GM21825 (cell line): ENCODE results near the gene CDK12.

Experiments used
- ATAC-seq: cut with Tn5 transposase; IDR thresholded peaks from one replicate; pipeline ENCODE4 v1.9.1; 2021; ENCODE audit warnings: mild to moderate bottlenecking, moderate library complexity; ENCODE audit not compliant: unreplicated experiment

CDK12 gene

DNA sequence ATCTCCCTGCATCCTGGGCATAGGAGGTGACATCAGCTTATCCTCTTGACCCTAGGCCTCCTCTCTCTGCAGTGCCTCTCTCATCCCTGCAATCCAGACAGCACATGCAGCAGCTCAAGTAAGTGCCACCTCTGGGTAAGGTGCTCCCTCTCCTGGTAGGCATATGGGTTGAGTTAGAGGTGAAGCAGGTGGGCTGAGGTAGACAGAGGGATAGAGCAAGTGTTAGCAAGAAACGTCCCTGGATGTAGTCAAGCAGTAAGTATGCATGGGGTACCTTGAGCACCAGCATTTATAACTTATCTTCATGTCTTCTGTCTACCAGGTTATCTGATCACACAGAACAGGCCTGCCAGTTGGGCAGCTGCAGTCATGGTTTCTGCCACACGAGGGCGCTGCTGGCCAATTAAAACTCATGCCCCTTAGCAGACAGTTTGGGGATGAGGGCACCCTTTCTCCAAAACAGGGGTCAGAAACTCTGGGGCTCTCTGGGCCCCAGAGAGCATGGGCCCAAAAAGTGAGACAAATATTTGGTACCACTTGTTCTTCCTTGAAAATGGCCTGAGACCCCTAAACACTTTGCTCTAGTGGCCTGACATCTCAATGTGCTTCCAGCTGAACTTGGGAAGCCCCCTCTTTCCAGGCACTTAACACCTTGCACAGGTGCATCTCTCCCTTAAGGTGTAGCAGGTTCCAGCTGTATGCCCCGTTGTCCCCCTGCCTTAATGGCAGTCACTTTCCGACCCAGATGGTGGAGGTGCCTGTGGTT lies 86.6 kb downstream of the CDK12 start:
- ATAC-seq = no peak

DNA sequence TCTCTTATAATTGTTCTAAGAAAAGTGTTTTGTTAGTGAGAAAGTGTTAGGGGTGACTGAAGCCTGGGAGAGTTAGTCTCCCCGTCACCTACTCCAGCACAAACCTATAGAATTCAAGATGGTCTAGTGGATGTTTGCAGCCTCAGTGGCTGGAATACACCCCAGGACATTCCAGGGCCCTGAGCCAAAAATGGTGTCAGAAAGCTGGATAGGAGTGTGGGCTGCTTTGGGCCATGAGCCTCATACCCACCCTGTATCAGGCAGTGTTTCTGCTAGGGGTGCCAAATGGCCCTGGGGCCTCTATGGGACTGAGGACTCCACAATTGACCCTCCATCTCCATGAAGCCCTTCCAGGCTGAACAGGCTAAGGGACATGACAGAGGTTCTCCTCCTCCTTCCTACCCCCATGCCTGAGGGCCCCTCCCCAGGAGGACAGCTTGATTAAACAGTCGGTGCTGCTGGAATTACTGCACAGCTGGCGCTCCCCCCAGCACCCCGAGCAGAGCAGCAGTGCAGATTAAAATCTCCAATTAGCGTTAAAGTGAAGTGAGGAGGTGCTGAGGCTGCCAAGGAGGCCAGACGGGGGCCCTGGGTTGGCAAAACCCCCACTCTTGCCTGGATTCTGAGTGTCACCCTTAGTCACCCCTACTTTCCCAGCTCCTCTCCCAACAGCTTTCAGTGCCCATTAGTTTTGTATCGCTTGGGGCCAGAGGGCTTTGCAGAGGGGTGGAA lies 87.4 kb downstream of the CDK12 start:
- no peak for ATAC-seq

DNA sequence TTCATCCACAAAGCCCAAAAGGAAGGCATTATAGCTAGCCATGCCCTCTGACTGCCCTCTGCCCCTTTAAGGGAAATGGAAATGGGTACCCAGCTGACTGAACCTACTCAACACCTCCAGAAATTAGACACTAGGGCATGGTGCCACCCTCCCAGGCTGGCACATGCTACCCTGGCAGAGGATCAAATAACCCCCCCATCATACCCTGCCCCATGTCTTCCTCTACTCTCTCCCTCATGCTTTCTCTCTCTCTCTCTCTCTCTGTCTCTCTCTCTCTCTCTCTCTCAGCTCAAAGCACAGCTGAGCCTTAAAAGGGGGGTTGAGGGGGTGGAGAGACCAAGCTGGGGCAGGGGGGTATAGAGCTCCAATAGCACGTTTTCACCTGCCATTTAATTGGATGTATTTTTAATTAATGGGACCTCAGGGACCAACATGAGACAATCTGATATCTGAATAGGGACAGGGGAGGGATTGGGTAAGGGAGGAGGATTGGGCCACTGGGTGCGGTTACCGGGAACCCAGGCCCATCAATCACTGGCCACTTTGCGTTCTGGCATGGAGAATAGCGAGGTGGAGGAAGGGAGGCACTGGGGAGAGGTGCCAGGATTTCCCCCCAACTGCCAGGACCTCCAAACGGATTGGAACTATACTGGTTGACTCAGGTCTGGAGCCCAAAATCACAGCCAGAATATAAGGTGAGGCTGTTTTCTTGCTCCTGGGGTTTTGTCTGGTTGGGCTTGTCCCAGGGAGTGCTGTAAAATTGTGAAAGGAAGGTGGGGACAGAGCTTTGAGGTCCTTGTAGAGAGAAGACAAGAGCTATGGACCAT lies 88.7 kb downstream of the CDK12 start:
- no peak for ATAC-seq

DNA sequence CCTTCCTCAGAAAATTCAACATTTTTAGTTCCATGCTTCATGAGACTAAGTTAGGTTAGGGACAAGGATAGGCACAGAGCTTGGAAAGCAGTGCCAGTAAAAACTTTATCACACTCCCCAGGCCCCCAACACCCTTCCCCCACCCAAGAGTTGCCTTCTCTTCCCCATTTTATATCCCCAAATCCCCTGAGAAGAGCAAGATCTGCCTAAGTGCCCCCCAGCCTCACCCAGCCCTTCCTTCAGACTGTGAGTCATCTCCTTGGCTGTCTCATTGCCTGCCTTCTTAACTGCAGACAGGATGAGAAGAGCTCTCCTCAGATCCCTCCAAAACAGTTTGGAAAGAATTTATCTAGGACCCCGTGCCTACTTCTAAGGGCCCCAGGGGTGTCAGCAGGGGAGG lies 90.6 kb downstream of the CDK12 start:
- no peak for ATAC-seq

DNA sequence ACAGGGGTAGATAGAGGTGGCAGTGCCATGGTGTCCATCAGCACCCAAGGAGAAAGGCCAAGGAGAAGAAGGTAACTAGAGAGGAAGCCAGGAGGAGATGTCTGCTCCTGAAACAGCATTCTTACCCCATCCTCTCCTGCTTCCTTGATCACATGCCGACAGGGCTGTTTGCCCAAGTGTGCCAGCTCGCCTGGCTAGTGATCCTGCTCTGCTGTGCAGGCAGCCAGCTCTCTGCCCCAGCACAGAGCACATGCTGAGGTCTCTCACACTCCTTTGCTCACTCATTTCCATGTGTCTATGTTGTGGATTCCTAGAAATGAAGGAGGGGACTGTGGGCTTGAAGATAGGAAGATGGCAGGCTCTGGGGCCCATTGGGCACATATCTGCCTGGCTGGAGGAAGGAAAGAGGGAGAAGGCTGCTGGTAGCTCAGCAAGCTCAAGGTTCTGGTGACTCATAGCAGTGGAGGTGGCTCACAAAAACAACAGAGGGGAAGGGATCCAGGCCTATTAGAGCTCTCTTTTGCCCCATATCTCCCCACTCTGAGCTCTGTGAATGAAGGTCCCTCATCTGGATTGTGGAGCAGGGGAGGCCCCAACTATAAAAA lies 92.2 kb downstream of the CDK12 start:
- no peak for ATAC-seq

DNA sequence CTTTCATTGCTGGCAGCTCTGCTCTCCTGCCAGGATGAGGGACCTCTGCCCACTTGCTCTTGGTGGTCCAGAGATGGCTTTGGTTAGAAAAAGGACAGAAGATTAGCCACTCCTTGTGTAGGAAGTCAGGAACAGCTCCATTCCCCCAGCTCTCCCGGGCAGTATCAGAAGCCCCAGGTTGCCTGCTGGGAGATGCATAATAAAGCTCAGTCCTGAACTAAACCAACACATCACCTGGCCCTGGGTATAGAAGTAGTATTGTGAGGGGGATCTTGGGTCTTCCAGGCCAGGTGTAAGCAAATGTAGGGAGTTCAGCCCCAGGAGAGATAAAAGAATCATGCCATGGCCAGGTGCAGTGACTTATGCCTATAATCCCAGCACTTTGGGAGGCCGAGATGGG lies 94.1 kb downstream of the CDK12 start:
- no peak for ATAC-seq

DNA sequence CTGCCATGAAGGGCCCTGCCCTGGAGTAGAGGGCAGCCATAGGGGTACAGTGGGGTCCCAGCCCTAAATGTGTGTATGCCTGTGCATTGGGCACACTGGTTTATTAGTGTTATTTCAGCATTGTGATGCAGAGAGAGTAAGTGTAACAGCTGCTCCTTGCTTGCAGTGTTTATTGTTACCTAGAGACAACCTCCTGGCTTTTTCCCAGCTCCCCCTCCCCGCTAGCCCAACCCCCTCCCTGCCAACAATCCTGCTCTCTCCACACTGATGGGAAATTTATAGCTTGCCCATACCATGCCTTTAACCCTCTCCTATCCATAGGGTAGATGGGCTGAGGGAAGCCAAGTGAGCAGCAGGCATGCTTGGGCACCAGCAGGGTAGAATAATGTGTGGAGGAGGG lies 95.1 kb downstream of the CDK12 start:
- no peak for ATAC-seq

DNA sequence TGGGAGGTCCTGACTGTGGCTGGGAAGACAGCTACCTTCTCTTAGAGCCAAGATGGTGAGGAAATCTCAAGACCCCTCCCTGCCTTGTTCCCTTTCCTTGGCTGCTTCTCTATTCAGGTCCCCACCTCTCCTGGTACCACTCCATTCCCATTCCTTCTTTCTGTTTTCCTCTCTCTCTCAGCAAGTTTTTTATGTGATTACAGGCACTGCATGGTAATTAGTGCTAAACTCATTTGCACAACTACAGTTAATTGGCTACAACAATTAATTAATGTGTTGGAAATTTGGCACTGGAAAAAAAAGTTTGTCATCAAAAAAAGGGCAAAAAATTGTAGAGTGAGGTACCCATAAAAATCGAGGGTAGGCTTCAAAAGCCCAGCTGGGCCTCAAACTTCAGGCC lies 101.1 kb downstream of the CDK12 start:
- ATAC-seq = no peak

DNA sequence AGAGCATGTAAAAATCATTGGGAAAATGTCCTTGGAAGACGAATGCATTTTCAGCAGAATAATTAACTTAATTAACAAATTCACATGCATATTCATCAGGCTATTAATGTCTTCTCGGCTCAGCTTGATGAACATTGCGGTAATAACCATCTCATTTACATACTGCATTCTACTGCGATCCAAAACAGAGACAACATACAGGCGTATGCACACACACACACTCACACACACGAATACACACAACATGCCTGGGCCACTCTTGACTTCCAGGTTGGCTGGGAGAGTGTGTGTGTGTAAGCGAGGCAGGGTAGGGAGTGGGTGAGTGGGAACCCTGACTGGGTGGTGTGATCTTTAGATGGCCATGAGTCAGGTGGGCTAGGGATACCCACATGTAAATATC lies 101.7 kb downstream of the CDK12 start:
- no peak for ATAC-seq

DNA sequence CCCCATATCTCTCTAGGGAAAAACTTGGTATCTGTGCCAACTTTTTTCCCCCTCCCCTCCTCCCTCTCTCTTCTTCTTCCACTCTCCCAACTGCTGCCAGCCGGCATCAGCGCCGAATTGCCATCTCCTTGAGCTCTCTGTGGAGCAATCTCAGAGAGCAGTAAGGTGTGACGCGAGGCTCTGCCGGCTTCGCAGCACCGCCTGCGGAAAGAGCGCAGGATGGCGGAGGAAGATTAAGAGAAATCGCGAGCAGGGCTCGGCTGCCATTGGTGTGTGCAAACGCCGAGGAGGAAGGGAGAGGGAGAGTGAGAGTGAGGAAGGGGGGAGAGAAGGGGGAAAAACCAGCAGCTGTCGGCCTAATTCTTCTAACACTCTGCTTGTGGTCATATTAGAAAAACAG lies 102.2 kb downstream of the CDK12 start:
- ATAC-seq = no peak

DNA sequence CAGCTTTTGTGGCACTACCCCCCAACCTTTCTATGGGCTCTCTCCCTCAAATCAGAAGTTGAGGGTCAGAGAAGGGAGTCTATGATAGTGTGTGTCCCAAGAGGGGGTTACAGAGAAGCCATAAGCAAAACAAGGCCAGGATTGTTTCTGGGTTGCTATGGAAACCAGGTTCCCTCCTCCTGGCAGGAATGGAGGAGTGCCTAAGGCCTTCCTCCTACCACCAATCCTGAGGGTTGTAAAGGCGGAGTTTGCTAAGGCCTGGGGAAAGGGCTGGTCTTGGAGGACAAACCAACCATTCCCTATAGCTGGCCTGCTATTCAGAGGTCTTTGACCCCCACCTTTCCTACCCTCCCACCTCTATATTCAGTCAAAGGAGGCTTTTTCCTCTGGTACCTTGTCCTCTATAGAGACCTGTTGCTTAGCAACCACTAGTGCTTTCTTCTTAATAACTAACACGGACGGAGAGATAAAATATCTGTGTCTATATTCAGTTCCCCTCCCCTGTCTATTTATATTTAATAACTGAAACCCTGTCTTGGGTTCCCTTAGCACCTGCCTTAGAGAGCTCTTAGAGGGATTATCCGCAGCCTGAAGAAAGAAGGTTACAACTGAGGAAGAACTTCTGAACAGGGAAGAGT lies 103.0 kb downstream of the CDK12 start:
- no peak for ATAC-seq

DNA sequence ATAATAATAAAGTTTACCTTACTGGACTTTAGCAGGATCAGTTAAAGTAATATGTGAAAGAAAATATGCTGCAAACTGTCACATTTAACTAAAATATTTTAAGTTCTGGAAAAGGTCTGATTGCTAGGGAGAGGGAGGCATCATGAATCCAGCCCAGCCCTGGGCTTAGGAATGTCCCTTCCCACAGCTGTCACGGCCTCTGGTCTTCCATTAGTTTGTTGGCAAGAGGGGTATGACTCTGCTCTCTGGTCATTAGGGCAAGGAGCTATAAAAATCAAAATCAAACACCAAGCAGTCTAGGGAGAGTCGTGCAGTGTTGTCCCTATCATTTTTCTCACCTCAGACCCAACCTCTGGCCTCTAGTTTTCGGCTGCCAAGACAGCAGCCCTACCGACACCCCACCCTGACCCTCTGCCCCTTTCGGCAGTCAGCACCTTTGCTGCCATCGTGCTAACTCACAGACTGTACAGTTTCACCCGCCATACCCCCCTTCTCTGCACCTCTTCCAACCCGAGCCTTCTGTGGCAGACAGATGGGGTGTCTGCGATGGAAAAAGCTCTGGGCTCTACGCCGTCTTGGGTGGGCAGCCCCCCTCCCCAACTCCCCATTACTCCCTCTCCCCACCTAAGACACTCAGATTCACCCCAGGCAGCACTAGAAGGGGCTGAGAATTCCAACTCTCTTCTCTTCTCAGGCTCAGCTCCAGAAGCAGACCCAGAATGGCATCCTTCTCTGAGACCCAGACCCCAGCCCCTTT lies 105.0 kb downstream of the CDK12 start:
- no peak for ATAC-seq

DNA sequence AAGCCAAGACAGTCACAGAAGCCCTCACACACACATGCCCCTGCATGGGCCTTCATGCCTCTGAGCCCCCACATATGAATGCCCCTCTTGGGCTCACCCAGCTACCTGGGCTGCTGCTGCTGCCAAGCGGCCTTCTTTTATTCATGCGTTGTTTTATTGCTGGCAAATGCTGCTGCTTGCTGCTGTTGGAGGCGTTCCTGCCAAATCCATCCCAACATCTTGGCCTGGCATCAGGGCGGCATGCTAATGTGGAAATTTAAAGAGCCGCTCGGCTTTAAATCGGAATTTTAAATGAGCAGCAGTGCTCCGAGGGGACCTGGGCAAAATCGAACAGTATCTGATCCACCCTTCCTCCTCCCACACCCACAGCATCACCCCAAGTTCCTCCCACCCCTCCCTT lies 107.4 kb downstream of the CDK12 start:
- no peak for ATAC-seq

DNA sequence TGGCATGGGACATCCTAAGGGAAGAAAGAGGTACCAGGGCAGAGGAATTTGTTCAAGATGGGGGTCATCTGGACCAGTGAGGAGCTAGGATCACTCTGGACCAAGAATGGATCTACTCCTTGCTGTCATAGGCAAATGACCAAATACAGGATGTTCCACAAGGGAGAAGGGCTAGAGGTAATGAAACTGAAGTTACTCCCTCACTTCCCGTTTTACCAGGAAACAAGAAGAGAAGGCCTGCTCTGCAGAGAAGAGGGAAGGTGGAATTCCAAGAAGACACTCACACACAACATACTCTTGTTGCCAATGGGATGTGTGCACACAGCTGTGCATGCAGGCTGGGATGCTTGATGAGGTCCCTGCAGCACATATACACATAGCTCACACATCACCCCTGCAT lies 107.8 kb downstream of the CDK12 start:
- ATAC-seq = no peak

DNA sequence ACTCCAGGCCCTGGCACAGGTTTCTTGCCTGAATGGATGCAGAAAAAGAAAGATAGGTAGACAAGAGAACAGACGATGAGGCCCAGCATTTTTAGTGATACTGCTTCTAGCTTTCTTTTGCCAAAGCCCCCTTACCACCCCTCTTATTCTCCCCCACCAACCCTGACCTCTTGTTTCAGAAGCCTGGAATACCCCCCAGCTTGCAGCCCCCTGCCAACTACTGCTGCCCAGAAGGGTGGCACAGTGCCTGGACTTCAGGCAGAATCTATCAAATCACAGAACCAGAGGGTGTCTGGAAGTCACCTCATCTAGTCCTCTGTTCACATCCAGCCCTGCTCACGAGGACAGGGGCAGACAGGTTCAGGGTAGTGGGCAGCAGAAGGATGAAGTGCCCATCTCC lies 110.8 kb downstream of the CDK12 start:
- ATAC-seq = no peak

DNA sequence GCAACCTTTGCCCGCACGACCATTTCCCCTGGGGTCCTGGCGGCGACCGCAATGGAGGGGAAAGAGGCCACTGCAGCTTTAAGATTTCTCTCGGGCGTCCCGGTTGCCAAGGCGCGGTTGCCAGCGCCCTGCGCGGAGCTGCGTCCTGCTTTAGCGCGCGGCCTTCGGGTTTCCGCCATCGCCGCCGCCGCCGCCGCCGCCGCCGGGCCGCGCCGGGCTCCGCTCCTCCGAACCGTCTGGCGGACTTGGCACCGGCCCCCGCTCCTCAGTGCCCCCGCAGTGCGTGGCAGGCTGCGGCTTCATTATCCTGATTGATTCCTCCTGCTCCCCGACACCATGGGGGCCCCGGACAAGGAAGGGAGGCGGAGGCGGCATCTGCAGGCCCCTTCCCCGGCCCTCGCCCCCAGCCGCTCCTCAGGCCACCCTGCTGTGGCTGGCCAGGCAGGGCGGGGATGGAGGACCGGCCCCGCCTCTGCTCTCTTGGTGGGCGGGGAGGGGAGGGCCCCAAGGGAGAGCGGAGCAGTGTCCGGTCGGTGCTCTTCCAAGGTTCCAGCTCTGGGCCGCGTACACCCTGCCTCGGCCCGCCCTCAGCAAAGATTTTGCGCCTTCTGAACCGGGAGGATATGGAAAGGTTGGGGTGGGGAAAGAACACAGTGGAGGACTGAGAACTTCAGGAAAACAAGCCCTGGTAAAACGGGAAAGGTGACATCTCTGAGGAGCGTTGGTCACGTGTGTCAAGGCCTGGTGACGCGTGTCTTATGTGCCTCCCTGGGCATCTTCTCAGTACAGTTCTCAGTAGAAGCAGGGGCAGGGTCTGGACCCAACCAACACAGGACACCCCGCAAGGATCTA lies 112.4 kb downstream of the CDK12 start:
- no peak for ATAC-seq

DNA sequence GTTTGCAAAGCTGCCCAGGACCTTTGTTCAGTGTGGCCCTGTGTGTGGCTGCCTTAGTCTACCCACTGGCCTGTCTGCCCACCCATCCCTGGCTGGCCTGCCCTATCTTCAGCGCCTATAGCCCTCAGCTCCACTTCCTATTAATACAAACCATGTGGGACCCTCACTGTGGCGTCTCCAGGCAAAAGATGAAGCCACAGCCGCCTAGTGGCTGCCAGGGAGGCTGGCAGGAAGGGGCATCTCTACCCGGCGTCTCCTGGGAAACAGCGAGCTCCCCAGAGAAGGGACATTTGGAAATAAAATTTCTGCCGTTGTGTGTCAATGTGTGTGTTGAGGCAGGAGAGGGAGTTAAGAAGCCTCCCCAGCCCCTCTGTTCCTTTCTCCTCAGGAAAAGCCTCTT lies 114.9 kb downstream of the CDK12 start:
- ATAC-seq = no peak

DNA sequence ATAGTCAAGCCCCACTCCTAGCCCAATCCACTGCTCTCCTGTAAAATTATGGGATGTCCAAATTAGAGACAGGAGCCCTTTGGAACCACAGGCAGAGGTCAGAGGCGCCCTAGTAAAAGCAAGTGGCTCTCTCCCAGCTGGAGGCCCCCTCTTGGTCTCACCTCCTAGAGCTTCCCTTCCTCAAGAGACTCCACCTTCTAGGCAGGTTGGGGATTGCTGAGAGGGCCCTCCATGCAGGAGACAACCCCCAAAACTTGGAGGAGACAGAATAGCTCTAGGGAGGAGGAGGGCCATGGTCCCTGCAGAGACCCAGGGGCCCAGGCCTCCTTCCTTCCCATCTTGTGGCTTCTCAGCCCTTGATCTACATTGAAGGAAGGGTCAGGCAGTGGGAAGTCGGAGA lies 117.0 kb downstream of the CDK12 start:
- ATAC-seq = no peak
